Daoy (cell line): ENCODE measurements around the gene RAB2B. TPM values are rescaled to one million over a fixed set of nuclear protein-coding genes. Genes with fewer than 3 reads are reported as not detected.
A peak's percentile ranks its signal among the peaks of the same experiment; 100 is the strongest.
"Not testable (repeated sequence)": the region's sequence is repeated elsewhere in the genome, so short reads cannot be mapped to it uniquely, and the experiment has no call there.

Source experiments
- DNase-seq: peaks from one replicate; pipeline ENCODE4 v3.0.0-alpha.2; 2015; ENCODE audit warnings: low read depth
- total RNA-seq: library from RNA; depleted of rRNA; stranded (reverse); fragments of >200 nt; shearing (Covaris generic); gene quantifications from 2 replicates; pipeline ENCODE4 v1.2.3, GENCODE V29; 2014

Gene RAB2B
- total RNA-seq, 1 experiment from 2014 or later, result 32.9 TPM

DNA sequence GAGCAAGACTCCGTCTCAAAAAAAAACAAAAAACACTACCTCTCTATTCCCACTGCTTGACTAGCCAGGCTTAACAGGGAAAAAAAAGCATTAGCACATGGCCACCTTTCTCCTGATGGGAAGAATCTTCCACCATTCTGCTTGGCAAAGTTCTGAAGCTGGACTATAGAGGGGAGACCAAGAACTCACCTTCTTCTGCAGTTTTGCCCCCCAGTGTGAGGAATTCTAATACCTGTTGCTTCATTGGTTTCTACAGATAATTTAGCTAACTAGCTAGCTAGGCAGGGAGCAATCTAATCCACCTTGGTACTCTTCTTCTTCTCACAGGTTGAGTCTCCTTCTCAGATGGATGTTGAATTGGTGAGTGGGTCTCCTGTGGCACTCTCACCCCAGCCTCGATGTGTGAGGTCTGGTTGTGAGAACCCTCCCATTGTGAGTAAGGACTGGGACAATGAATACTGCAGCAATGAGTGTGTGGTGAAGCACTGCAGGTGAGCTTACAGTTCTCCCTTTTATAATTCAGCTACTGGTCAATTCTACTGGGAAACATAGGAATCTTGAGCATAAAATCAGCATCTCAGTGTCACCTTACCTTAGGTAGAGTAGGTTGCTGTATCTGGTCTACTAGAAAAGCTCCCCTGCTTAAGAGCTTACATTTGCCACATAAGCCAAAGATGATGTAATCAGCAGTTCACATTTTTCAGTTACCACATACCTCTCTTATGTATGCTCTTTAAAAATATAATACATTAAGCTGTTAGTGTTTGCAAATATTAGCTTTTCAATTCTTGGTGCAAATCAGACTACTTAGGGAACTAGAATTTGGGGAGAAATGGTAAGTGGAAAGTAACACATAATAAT, 18.4 kb upstream of the RAB2B start:
- no peak for DNase-seq

DNA sequence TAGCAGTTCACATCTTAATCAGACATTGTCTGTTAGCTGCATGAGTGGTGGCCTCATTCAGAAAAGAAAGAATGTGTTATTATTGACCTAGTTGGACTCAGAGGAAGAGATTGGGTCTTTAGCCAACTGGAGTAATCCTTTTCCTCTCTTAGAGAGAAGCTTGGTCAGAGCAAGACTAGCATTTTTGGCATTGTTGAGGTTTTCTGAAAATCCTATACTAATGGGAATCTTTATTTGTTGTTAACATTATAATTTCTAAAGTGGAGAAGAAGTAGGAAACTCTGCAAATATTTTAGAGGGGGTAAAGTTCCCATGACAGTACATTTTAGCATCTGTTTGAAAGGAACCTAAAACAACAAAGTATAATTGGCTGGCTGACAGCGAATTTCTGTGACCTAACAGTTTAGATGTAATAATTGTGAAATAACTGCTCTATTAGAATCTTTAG, 9.9 kb upstream of the RAB2B start:
- DNase-seq, result no peak

DNA sequence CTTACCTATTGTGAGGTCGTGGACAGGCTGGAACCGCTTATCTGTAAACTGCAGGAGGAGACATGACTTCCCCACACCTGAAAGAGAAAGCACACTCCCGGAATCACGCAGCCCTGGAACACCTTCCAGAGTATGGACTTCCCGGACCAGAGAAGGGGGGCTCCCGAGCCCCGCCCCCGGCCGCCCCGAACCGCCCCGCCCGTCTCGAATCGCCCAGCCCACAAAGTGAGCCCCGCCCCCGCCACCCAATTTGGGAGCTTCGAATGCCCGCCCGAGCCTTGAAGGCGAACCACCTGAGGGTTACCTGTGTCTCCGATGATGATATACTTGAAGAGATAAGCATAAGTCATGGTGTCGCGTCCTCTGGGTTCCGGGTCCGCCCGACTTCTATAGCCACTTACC, 235 bp downstream of the RAB2B start:
- DNase-seq, result peak; percentile 83

DNA sequence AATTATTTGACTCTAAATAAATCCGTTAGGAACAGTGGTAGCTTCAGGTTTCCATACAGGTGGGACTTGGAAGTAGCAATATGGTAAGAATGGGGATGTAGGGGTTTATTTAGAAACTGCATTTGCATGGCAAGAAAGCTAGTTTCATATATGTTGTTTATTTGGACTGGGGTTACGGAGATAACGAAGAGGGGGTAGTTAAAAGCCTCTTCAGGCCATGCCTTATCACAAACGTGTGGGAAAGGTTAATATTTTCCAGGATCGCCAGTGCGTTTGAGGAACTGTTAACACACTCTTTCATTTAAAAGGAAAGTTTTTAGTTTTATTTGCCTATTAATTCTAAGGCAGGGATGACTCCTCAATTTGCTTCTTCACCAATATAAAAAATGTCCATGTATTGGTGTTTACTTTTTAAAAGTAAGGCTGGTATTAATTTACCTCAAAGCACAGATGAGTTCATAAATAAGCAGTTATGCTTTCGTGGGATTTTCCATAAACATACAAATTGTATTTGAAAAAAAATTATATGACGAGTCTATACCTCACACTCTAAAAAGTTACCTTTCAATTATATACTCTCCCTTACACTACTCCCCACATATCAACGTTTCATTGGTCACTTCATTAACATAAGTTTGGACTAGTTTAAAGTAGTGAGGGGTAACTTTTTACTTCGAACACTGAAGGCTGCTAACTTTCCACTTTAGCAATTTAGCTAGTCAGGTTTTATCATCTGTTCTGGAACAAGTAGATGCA, 814 bp downstream of the RAB2B start:
- no peak for DNase-seq

DNA sequence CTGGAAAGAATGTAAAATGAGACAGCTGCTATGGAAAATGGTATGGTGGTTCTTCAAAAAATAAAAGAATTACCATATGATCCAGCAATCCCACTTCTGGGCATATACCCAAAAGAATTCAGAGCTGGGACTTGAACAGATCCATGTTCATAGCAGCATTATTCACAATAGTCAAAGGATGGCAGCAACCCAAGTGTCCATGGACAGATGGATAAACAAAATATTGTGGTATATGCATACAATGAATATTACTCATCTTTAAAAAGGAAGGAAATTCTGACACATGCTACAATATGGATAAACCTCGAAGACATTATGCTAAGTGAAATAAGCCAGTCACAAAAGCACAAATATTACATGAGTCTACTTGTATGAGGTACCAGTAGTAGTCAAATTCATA, 9.1 kb downstream of the RAB2B start:
- no peak for DNase-seq

DNA sequence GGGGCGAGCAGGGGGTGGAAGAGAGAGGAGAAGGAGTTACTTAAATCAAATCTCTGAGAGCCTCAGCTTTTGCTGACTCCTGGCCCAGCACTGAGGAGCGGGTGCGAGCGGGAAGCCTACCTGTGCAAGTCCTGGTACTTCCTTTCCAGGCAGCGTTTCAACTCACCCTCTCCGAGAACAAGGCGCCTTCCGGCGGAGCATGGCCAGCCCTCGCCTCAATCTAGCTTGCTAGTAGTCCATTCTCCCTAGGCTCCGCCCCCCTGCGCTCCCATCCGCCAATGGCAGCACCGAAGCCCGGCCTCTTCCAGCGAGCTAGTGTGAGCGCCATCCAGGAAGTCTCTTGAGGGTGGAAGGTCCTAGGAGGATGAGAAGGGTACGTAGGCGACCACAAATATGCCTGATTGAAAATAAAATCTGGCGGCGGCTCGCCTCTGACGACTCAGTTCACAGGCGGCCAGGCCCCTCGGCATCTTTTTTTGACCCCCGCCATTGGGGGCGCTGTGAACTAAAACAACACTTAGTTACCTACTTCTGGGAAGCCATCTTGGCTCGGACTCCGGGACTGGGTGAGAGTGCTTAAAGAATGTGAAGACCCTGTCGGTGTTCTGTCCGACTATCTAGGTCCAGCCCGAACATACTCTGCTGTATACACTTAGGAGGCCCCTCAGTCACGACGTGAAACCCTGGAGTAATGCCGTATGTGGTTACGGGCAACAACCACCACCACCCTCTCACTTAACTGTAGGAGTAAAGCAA, 20.7 kb downstream of the RAB2B start, which contains the start of gene CHD8:
Gene CHD8 (minus strand): TSS at position 212 of the 756 bp plus-strand sequence. CDS start 24,480 bp downstream, outside the sequence.
- peak; percentile 100 for DNase-seq

DNA sequence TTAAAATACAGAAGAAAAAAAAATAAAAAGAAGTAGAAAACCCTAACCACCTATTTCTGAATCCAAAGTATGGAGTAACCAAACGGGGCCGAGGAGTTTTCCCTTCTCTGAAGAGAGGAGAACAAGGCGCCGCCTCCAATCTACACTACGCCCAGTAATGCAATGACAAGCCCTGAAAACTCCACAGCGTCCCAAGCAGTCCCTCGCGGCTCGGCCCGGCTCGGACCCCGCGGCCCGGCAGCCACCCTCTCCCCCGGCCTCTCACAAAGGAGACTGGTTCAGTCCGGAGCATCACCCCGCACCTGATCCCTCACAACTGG, 21.2 kb downstream of the RAB2B start:
- DNase-seq, result no peak

DNA sequence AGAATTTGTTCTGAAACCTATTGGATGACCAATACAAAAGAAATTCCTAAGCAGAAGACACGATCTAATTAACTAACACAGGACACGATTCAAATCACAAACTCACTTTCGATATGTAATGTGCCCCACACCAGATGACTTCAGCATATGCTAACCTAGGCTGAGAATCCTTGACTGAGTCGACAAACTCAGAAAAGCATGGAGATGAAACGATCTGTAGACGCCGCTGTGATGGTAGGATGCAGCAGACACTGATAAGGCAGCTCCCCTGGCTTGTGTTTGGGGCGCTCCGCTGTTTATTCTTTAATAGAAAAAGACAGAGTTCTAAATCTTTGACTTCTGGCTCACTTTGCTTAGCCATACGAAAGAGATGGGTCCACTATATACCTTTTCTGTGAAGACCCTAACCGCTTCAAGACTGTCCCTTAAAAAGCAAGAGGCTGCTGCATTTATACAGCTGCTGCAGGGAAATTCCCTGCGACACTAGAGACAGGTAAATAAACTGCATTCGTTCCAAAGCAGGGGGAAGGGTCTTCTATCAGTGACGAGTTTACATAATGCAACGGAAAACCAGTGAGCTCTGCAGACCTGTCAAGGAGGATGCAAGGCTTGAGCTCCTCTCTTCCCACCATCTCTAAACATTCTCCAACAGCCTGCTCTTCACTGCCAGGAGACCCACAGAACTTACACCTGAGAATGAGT, 21.8 kb downstream of the RAB2B start:
- no peak for DNase-seq

DNA sequence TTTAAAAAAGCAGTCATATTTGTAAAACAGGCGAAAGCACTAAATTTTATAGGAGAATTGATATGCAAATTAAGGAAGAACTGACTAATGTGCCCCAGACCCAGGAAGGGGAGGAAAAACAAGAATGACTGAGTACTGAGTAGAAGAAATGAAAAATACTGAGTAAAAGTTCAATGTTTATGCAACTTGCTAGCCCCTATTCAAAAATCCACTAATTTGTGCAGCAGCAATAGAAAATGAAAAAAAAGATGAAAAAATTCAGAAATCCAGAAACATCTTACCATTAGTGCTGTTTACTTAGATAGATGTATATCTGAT, 26.9 kb downstream of the RAB2B start:
- DNase-seq, result no peak

DNA sequence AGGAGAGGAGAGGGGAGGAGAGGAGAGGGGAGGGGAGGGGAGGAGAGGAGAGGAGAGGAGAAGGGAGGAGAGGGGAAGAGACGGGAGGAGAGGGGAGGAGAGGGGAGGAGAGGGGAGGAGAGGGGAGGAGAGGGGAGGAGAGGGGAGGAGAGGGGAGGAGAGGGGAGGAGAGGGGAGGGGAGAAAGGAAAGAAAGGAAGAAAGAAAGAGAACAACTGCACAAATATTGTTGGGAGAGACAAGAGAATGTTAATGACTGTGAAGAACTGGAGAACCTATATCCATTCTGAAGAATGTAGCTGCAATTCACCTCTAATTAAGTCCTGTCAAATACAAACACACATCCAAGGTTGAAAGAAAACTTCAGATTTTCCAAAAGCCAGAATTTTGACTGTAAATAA, 34.1 kb downstream of the RAB2B start:
- not testable (repeated sequence) for DNase-seq

DNA sequence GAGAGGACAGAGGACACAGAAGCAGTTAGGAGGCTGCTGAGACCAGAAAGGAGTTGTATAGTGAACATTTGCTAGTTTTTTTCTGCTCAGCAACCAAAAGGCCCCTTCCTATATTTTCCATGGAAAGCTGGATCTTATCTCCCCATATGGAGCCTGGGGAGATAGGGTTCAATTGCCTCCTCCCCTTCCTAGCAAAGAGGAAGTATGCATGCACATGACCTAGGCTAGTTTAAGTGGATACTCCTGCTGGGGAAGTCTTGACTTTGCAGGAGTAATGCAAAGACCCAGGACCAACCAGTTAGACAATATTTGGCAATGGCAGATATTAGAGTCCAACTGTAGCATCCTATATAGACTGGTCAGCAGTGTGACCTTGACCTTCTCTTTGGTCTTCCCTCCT, 35.9 kb downstream of the RAB2B start:
- DNase-seq, result no peak

DNA sequence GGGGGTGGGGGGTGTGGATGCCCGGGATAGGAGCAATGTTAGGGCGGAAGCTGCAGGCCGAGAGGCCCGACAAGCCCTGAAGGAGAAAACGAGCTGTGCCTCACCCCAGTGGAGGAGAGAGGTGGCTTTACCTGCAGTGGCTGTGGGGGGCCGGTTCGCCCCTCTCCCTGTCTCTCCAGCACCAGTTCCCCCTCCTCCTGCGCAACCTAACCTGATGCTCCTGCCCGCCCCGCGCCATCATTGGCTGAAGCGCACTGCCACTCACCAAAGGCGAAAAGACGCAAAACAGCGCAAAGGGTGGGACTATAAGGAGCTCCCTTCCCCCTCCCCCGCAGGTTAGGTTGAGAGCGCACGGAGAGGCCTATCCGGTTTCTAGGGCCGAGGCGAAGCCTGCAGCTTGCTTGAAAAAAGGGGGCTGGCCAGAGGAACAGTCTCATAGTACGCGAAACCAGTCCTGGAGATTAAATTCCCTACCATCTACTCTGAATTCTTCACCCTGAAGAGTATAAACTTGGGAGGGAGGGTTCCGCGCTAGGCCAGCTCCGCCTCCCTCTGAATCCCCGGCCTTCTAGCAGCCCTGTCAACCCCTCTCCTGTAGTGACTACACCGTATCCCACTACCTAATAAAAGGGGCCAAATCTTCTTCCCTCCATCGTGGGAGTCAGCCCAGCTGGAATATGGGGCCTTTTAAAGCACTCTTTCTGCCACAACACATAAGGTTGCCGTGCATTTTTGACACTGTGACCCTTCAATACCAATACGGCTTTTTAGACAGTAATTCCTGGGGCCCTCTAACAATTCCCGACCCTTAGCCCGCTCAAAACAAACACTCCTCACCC, 39.5 kb downstream of the RAB2B start:
- peak; percentile 99 for DNase-seq

DNA sequence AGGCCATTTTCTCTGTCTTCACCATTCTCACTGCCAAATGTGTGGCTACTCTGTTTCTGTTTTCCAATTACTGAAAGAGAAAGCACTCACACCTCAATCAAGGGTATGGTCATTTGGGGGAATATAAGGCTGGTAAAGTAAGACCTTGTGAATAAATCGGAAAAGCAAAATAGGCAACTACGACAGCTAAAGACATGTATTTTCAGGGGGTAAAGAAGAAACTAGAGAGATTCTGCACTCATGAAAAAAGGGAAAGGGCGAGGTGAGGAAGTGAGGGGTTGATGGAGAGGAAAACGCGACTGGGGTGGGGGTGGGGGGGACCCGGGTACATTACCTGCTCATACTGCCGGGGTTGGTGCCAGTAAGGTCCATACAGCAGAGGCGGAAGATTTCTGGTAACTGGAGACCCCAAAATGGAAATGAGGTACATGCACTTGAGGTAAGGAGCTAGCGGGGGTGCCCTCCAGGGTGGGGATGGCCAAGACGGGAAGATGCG, 40.1 kb downstream of the RAB2B start:
- no peak for DNase-seq

DNA sequence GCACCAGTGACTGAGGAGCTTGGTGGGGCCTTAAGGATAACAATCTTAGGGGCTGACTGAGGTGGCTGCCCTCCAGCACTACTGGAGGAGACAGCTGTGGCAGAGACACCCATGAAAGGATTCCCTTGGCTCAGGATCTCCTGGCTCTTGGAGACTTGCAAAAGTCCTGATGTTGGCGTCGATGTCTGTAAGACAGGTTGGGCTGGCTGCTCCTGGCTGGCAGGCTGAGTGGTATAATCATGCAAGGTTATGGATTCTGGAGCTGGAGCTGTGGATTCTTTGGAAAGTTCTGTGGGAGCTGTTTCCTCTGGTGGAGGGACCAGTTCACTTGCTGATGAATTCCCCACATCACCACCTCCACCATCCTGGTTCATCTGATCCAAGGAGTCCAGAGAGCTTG, 45.6 kb downstream of the RAB2B start:
- DNase-seq, result no peak

DNA sequence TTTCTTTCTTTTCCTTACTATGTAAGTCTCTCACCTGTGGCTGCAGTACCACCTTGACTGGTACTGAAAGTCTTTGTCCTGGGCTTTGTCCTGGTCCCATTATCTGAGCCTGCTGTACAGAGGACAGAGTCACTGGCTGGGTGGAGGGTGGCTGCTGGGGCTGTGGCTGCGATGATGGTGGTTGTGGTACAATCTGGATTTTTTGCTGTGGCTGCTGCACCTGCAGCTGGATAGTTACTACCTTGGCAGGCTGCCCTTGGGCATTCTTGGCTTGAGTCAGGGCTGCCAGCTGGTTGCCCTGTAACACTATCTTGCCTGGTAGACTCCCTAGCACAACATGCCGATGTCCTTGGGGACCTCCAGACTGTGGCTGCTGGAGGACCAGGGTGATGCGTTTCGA, 47.8 kb downstream of the RAB2B start:
- peak; percentile 10 for DNase-seq

DNA sequence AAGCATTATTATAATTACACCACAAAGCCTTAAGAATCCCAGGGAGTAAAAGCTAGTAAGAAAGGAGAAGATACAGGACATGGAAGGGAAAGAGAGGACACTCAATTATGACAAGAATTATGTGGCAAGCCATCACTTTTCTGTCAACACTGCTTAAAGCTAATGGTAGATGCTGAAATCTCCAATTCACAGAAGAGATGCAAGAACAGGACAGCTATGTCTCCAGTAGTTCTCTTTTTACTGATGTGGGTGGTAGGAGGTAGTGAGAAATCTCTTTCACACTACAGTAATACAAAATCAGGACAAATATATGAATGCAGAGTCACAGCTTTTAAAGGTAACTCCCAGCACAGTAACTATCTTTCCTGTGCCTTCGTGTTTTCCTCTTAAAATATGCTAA, 50.1 kb downstream of the RAB2B start:
- no peak for DNase-seq

DNA sequence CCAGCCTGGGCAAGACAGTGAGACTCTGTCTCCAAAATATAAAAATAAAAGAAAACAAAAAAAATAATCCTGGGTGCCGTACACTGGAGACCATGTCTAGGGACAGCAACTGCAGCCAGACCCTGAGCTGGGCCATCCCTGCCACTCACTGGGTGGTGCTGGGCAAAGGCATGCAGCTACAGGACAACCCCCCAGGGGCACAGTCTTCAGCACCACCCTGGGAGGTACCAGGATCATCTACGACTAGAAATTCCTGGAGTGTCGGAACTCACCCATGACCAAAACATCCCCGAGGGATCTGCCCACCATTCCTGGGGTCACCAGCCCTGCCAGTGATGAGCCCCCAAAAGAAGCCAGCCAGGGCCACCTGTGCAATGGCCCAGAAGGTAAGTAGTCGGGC, 57.2 kb downstream of the RAB2B start:
- DNase-seq, result no peak

DNA sequence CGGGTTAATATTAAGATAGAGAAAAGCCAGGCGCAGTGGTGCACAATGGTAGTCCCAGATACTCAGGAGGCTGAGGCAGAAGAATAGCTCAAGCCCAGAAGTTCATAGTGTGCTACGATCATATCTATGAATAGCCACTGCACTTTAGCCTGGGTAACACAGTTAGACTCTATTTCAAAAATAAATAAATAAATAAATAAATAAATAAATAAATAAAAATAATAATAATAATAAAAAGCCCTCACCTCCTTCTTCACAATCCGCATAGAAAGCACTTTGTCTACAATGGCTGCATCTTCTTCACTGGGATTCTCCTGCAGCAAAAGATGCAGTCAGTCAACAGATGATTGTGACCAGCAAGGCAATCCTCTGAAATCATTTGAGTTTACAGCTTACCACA, 61.4 kb downstream of the RAB2B start:
- DNase-seq, result no peak

DNA sequence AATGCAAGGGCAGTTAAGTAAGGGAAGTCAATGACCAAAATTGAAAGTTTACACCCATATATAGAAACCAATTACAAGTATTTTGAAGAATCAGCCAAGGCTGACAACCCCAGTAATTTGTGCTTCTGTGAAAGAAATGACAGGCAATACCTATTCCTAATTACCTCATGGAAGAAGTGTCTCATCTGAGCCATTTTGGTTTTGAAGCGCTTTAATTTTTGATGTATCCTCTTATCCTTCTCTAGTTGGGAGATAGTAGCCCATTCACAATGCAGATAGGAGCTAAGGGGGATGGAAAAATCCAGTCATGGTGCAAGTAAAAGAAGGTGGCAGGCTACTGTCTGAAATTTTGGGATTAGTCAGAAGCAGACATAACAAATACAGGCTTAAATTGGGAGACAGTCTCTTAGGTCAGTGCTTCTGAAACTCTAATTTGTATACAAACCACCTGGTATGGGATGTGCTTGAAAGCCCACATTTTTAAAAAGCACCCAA, 62.6 kb downstream of the RAB2B start:
- DNase-seq, result no peak
